HG03575 (cell line): ENCODE results near the gene MPHOSPH8.
"Not testable (repeated sequence)": the region's sequence is repeated elsewhere in the genome, so short reads cannot be mapped to it uniquely, and the experiment has no call there.

Experiments used
- ATAC-seq: cut with Tn5 transposase; IDR thresholded peaks from one replicate; pipeline ENCODE4 v1.9.1; 2021; ENCODE audit not compliant: unreplicated experiment, insufficient number of reproducible peaks, low FRiP score; ENCODE audit errors: extremely low read depth

MPHOSPH8 gene

GRCh38 chr13:19618977-19619376 is 14.5 kb upstream of the MPHOSPH8 start:
- no peak for ATAC-seq

DNA sequence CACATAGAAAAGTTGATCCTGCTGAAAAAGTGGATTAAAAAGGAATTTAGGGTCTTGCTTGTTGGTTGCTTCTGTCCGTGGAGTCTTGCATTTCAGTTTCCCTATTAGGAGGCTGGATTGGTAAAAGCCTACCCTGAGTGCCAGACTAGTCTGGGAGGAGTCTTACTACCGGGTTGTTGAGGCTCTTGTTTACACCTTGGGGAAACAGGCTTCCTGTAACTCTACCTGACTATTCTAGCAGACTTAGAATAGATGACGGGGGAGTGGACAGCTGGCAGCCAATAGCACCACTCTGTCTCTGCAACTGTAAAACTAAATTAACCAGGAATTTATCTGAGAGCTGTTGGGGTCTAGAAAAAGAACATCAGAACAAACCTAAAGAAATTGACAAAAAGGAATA is 11.3 kb upstream of the MPHOSPH8 start:
- ATAC-seq = no peak

DNA sequence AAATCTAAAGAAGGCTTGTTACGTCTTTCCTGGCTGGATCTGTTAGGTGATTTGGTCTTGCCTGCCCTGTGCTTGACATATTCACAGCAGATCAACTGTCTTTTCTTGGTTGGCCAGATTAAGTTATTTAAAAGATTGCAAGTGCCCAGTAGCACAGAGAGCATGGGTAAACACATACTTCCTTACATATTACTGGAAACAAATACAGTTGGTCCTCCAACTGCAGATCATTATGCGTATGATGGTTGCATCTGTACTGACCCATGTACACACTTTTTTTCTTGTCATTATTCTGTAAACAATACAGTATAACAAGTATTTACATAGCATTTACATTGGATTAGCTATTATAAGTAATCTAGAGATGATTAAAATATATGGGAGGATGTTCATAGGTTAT is 9.2 kb upstream of the MPHOSPH8 start:
- ATAC-seq = no peak

DNA sequence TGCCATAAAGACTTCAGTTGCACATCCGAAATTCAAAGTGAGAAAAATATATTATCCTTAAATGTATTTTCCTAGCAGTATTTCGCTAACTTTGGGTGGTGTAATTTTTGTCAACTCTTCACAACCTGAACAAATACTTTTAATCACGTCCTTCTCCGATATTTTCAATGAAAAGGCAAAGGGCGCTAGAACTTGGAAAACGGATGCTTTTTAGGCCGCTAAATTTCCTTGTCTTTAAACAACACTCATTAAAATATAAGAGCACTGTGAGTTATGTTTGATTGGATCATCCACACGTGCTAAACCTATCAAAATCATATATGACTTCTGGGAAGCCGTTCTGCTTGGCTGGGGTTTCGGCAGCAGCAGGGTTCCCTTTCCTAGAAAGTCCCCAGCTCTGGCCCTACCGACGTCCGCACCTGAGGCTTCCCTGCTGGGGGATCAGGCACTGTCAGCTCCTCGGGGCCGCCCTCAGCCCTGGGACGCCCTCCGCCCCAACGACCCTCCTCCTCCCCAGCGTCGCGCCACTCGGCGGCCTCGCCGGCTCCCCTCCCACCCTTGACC is 462 bp upstream of the MPHOSPH8 start:
- ATAC-seq = no peak

DNA sequence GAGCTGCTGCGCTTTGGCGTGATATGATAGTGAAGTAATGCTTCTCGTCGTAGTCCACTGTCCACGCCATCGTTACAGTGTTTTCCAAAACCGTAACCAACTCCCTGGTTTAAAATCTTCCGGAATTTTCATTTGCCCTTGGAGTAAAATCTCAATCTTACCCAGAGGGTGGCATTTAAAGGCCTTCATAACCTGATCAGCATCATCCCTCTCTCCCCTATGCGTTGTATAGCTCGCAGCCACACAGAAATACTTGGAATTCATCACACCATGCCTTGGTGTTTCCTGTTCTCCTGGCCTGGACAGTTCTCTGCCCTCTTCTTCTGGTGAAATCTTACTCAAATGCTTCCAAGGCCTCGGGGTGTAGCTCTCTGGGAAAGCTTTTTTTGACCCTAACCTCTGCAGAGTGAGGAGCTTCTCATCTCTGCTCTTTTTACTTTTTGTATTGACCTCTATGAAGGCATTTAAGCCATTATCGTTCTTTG is 839 bp downstream of the MPHOSPH8 start:
- no peak for ATAC-seq

GRCh38 chr13:19635926-19636325 is 2.5 kb downstream of the MPHOSPH8 start:
- not testable (repeated sequence) for ATAC-seq

GRCh38 chr13:19643652-19644051 is 10.2 kb downstream of the MPHOSPH8 start:
- ATAC-seq = no peak

DNA sequence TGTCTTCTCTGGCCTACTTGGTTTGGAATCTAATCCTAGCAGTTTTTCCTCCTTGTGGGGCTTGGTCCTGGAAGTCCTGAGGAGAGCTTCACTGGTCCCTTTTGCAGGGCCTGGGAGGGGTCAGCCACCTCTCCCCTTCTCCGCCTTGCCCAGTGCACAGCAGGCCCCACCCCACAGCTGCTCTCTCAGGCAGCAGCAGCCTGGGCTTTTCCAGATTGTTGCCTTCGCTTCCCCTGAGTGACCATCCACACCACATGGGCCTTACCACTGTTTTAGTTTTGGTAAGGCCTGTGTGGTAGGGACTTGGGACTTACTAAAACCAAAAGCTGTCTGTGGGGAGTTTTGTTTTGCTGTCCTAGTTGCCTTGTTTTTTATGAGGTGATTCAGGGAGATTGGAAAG is 11.5 kb downstream of the MPHOSPH8 start:
- no peak for ATAC-seq

DNA sequence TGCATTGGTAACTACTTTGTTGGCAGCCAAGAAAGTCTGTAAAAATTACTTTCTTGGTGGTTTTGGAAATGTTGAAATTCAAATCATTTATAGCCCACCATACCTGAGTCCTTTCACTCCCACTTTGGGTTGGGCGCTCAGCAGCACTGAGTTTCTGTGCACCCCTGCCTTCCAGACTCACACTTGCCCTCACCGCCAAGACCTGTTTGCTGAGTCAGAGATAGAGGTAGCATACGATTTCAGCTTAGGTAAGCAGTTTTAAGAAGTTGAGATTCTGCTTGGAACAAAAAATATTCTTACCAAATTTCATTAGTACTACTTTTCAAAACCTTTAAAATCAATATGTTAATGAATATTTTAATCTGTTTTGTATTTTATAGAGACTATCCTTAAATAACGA is 12.6 kb downstream of the MPHOSPH8 start:
- ATAC-seq = no peak

- no peak for ATAC-seq
Observed at GRCh38 chr13:19650742-19651141, 17.3 kb downstream of the MPHOSPH8 start.

DNA sequence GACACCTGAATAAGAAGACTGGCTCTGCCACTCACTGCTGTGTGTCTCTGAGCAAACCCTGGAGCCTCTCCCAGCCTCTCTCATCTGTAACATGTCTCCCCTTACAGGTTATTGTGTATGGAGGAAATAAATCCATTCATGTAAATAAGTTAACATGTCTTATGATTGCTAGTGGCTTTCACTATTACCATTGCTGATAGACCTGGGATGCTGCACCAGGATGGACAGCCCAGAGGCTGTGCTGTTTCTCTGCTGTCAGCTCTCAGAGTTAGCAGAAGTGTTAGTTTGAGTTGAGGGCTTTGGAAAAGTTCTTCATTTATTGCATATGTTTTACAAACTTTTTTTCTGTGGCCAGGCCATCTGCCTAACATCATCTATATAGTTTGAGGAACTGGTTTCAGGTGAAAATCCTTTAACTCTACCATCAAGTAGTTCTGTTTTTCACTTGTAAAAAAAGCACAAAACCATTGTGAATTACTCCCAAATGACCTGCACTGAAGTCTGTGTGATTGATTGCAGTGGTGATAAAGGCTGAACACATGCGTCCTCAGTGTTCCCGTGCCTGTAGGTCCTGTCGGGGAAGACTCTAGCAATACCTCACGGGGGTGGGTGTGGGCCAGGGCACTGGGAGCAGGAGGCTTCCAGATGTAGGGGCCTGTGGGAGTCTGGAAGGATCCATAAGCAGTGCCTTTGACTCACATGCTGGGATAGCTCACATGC is 24.6 kb downstream of the MPHOSPH8 start:
- ATAC-seq = no peak

DNA sequence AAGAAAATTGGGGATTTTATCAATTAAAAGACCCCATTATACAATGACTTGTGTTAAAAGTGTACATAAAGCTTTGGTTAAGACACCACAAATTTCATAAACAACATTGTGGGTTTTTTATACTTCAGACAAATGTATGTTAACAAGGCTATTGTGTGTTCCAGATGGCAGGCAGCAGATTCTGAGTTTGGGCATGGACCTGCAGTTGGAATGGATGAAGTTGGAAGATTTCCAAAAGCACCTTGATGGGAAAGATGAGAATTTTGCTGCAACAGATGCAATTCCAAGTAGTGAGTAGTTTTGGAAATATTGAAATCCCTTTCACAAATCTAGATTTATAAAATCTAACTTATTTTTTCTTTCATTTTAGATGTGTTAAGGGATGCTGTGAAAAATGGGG is 25.4 kb downstream of the MPHOSPH8 start:
- ATAC-seq = no peak

- no peak for ATAC-seq
Observed at GRCh38 chr13:19661126-19661525, 27.7 kb downstream of the MPHOSPH8 start.

- no peak for ATAC-seq
Observed at GRCh38 chr13:19661561-19661960, 28.1 kb downstream of the MPHOSPH8 start.

DNA sequence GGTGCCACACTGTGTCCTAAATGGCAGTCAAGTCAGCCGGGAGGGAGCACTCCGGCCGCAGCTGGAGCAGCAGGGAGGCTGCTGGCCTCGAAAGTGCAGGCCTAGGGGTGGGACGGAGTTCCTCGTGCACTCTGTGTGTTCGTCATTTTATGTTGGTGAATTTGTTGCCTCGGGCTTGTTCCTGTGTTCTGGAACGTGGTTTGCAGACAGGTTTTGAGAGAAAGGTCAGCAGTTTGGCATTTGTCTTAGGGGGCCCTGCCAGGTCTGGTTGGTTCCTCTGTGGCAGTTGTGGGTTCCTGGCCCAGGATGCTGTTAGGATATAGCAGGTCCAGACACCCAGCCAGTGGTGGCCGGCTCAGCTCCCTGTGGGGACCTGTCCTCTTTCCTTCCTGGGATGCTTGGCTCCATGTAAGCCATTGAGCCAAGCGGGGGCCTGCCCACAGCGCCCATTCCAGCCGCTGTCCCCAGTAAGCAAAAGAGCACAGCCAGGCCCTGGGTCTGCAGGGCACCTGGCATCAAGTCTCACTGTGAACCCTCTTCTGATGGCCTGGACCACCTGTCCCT is 30.0 kb downstream of the MPHOSPH8 start:
- ATAC-seq = no peak

GRCh38 chr13:19664481-19665230 is 31.2 kb downstream of the MPHOSPH8 start:
- no peak for ATAC-seq

DNA sequence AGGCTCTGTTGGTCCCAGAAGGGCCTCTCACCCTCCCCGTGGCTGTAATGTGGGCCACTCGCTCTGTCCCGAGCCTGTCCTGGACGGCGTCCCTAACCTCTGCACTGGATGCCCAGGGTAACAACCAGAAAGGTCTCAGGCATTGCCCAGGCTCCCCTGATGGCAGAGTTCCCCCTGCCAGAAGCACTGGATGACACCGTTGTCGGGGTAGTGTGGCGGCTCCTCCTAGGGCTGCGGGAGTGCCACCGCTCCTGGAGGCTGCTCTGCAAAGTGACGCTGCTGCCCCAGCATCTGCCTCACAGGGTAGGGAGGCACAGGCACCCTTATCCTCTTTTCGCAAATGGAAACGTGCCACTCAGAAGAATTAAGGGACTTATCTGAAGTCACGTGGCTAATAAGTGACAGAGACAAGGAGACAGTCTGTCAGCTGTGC is 32.0 kb downstream of the MPHOSPH8 start:
- no peak for ATAC-seq

- no peak for ATAC-seq
Observed at GRCh38 chr13:19668778-19669177, 35.3 kb downstream of the MPHOSPH8 start.

- no peak for ATAC-seq
Observed at GRCh38 chr13:19670147-19670546, 36.7 kb downstream of the MPHOSPH8 start.

- no peak for ATAC-seq
Observed at GRCh38 chr13:19672990-19673389, 39.5 kb downstream of the MPHOSPH8 start.
